NCI-H748 (cell line): ENCODE measurements around the gene MRPL4.
A peak's percentile ranks its signal among the peaks of the same experiment; 100 is the strongest.
"Not testable (repeated sequence)": the region's sequence is repeated elsewhere in the genome, so short reads cannot be mapped to it uniquely, and the experiment has no call there.

Source experiments
- DNase-seq: peaks from one replicate; lab custom pipeline; 2025; ENCODE audit not compliant: unreplicated experiment; lab: John Stamatoyannopoulos, UW

Gene MRPL4

GRCh38 chr19:10260141-10260584 lies 8.1 kb downstream of the MRPL4 start:
- DNase-seq: no peak

- no peak for DNase-seq
Observed at GRCh38 chr19:10262771-10263170, 10.8 kb downstream of the MRPL4 start.

DNA sequence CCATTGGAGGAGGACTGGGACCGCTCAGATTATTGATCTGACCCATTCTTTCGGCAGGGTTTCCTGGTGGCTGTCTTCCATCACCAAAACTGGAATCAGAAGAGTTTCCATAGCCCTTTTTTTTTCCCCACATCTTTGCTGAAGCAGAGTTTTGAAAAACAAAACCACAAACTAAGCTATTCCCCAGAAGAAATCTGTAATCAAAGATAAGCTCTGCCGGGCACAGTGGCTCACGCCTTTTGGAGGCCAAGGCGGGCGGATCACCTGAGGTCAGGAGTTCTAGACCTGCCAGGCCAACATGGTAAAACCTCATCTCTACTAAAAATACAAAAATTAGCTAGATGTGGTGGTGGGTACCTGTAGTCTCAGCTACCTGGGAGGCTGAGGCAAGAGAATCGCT lies 14.7 kb downstream of the MRPL4 start:
- no peak for DNase-seq

- no peak for DNase-seq
Observed at GRCh38 chr19:10268071-10268470, 16.1 kb downstream of the MRPL4 start.

- peak; percentile 68 for DNase-seq
Observed at GRCh38 chr19:10269333-10270179, 17.5 kb downstream of the MRPL4 start.

GRCh38 chr19:10270180-10270615 lies 18.2 kb downstream of the MRPL4 start:
- no peak for DNase-seq

DNA sequence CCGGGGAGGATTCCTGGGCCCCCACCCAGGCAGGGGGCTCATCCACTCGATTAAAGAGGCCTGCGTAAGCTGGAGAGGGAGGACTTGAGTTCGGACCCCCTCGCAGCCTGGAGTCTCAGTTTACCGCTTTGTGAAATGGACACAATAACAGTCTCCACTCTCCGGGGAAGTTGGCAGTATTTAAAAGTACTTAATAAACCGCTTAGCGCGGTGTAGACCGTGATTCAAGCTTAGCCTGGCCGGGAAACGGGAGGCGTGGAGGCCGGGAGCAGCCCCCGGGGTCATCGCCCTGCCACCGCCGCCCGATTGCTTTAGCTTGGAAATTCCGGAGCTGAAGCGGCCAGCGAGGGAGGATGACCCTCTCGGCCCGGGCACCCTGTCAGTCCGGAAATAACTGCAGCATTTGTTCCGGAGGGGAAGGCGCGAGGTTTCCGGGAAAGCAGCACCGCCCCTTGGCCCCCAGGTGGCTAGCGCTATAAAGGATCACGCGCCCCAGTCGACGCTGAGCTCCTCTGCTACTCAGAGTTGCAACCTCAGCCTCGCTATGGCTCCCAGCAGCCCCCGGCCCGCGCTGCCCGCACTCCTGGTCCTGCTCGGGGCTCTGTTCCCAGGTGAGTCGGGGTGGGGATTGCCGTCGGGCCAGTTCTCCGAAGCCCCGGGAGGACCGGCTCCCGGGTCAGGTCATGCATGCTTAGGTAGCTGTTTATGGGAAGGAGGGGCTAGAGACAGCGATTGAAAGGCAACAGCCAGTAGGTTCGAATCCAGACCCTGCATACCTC lies 18.8 kb downstream of the MRPL4 start, which contains the start of gene ICAM1:
Gene ICAM1, plus strand, starts transcription at position 505 of the 779 bp plus-strand sequence. Its CDS starts 40 bp downstream, at position 545.
- peak; percentile 37 for DNase-seq

- DNase-seq: no peak
Observed at GRCh38 chr19:10271543-10272086, 19.6 kb downstream of the MRPL4 start.

DNA sequence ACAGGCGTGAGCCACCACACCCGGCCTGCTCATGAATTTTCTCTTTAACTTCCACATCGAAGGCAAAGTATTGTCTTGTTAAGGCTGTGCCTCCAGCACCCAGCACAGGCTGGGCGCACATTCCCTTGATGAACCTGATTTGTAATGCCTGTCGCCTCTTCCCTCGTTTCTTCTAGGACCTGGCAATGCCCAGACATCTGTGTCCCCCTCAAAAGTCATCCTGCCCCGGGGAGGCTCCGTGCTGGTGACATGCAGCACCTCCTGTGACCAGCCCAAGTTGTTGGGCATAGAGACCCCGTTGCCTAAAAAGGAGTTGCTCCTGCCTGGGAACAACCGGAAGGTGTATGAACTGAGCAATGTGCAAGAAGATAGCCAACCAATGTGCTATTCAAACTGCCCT lies 22.6 kb downstream of the MRPL4 start:
- DNase-seq: no peak

DNA sequence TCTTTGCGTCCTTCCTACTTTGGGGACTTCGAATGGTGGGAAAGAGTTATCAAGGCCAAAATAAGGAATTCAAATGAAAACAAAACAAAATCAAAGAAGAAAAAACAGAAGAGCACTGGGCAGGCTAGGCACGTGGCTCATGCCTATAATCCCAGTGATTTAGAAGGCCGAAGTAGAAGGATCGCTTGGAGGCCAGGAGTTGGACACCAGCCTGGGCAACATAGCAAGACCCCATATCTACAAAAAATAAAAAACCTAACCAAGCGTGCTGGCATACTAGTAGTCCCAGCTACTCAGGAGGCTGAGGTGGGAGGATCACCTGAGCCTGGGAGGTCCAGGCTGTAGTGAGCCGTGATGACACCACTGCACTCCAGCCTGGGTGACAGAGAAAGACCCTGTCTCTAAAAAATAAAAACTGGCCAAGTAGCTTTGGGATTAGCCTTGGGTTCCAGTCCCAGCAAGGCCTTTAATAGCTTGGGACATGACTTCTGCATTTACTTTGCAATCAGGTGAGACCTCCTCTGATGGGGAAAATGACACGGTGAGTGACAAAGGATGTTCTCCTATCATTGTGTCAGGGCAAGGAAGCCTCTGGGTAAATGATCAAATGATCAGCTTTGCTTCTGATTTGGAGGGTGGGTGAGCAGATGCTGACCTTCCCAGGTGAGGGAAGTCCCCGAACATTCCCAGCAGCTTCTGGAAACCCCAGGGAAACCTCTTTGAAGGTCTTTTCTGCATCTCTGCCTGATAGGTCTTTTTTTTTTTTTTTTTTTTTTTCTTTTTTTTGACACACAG lies 26.0 kb downstream of the MRPL4 start:
- DNase-seq: no peak

DNA sequence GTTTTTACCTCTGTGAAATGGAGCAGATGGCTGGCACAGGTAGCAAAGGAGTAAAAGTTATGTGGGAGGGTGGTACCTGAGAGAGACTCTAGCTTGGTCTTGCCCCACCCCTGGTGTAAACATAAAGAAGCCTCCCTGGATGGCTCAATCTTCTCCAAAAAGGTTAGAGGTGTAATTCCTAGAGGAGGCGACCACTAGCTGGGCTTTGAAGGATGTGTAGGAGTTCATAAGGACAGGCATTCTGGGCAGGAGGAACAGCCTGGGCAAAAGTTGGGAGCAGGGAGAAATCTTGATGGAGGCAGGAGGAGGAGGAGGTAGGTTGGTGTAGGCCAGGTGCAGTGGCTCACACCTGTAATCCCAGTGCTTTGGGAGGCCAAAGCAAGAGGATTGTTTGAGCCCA lies 26.9 kb downstream of the MRPL4 start:
- DNase-seq: no peak

DNA sequence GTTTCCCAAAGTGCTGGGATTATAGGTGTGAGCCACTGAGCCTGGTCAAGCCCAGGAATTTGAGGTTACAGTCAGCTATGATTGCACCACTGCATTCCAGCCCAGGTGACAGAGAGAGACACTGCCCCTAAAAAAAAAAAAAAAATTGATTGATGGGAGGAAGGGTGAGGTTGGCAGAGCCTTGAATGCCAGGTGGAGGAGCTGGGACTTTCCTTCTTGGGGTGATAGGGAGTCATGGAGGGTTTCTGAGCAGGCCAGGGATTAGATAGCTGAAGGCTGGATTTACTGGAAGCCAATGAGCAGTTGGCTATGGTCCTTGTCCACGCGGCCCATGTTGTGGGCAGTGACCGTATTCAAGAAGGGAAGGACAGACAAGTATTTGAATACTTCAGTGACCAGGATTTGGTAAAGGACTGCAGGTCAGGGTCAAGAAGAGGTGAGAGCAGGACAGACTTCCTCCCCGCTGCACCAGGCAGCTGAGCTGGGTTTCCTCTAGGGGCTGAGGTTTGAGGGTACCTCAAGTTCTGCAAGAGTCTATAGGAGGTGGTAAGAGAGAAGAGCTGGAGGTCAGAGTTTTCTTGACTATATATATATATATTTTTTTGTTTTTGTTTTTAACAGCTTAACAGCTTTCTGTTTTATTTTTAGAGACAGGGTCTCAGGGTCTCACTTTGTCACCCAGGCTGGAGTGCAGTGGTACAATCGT lies 27.9 kb downstream of the MRPL4 start:
- no peak for DNase-seq

DNA sequence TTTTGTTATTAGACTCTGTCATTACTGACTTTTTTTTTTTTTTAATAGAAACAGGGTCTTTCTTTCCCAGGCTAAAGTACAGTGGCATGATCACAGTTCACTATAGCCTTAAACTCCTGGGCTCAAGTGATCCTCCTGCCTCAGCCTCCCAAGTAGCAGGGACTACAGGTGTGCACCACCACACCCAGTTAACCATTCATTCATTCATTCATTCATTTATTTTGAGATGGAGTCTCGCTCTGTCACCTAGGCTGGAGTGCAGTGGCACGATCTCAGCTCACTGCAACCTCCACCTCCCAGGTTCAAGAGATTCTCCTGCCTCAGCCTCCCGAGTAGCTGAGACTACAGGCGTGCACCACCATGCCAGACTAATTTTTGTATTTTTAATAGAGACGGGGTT lies 30.0 kb downstream of the MRPL4 start:
- DNase-seq: not testable (repeated sequence)

GRCh38 chr19:10283301-10284064 lies 31.5 kb downstream of the MRPL4 start:
- no peak for DNase-seq

DNA sequence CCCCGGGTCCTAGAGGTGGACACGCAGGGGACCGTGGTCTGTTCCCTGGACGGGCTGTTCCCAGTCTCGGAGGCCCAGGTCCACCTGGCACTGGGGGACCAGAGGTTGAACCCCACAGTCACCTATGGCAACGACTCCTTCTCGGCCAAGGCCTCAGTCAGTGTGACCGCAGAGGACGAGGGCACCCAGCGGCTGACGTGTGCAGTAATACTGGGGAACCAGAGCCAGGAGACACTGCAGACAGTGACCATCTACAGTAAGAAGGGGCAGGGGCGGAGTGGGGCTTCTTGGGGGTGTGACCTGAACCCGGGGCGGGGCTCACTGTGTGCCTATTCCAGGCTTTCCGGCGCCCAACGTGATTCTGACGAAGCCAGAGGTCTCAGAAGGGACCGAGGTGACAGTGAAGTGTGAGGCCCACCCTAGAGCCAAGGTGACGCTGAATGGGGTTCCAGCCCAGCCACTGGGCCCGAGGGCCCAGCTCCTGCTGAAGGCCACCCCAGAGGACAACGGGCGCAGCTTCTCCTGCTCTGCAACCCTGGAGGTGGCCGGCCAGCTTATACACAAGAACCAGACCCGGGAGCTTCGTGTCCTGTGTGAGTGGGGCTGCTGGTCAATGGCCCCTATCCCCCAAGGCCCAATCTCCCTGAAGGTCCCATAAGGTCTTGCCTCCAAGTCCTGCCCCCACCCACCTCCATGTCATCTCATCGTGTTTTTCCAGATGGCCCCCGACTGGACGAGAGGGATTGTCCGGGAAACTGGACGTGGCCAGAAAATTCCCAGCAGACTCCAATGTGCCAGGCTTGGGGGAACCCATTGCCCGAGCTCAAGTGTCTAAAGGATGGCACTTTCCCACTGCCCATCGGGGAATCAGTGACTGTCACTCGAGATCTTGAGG lies 32.3 kb downstream of the MRPL4 start:
- no peak for DNase-seq

DNA sequence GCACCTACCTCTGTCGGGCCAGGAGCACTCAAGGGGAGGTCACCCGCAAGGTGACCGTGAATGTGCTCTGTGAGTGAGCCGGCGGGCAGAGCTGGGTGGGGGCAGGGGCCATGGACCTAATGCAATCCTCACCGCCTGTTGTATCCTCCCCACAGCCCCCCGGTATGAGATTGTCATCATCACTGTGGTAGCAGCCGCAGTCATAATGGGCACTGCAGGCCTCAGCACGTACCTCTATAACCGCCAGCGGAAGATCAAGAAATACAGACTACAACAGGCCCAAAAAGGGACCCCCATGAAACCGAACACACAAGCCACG lies 32.9 kb downstream of the MRPL4 start:
- no peak for DNase-seq

- DNase-seq: no peak
Observed at GRCh38 chr19:10285393-10285792, 33.4 kb downstream of the MRPL4 start.

- no peak for DNase-seq
Observed at GRCh38 chr19:10286803-10287737, 35.1 kb downstream of the MRPL4 start, which contains the start of gene ICAM4. Gene ICAM4 (plus strand): TSS chr19:10286955. CDS start chr19:10287013, 58 bp downstream.
